ENCODE results near the gene CHCHD6. TPM values are rescaled to one million over a fixed set of nuclear protein-coding genes. Genes with fewer than 3 reads are reported as not detected.

Gene CHCHD6
- total RNA-seq, 4 donors from 2014 or later: 6.4 to 14.2 (median 10.3) TPM; not detected in 1

- TF ChIP-seq CTCF (IDR thresholded peaks at IDR 0.05) (no peak), POLR2A (IDR thresholded peaks at IDR 0.05) (no peak)
- intact Hi-C loops (cut with DNase I; ENCODE audit: low total_unique reads): no loop called here
- DNase-seq: no peak
These were observed 44.9 kb downstream of the CHCHD6 start for GRCh38 chr3:126748701-126749546.

GRCh38 chr3:126749547-126749875, 45.5 kb downstream of the CHCHD6 start:
- no peaks in the 10 kb centered on the region for H3K27me3 ChIP-seq
- no peak for DNase-seq
- no peaks in the 10 kb centered on the region for H3K4me1 ChIP-seq
- no peak overlapping the region for H3K27ac ChIP-seq
- H3K36me3 ChIP-seq: no peaks in the 10 kb centered on the region
- H3K9me3 ChIP-seq: no peaks in the 10 kb centered on the region
- no peak for TF ChIP-seq CTCF (IDR thresholded peaks at IDR 0.05)
- no peak for TF ChIP-seq POLR2A (IDR thresholded peaks at IDR 0.05)
- intact Hi-C loops (cut with DNase I; ENCODE audit: low total_unique reads): no loop called here
- H3K4me3 ChIP-seq: no peak overlapping the region

More at GRCh38 chr3:126748701-126749546, 44.9 kb downstream of the CHCHD6 start:
- Histone ChIP-seq H3K27me3 (no peaks in the 10 kb centered on the region), H3K4me3 (no peak overlapping the region), H3K27ac (no peak overlapping the region), H3K4me1 (no peaks in the 10 kb centered on the region), H3K9me3 (no peaks in the 10 kb centered on the region), H3K36me3 (no peaks in the 10 kb centered on the region)

GRCh38 chr3:126749931-126750755, 46.1 kb downstream of the CHCHD6 start:
- H3K4me1 ChIP-seq: no peaks in the 10 kb centered on the region
- H3K4me3 ChIP-seq: no peak overlapping the region
- no peaks in the 10 kb centered on the region for H3K9me3 ChIP-seq
- no peaks in the 10 kb centered on the region for H3K36me3 ChIP-seq
- intact Hi-C loops (cut with DNase I; ENCODE audit: low total_unique reads): no loop called here
- TF ChIP-seq POLR2A (IDR thresholded peaks at IDR 0.05) (no peak), CTCF (IDR thresholded peaks at IDR 0.05) (no peak)
- no peak for DNase-seq
- no peaks in the 10 kb centered on the region for H3K27me3 ChIP-seq
- H3K27ac ChIP-seq: no peak overlapping the region

- intact Hi-C loops (cut with DNase I; ENCODE audit: low total_unique reads): no loop called here
- no peak for DNase-seq
- H3K36me3 ChIP-seq: no peaks in the 10 kb centered on the region
- no peak overlapping the region for H3K4me3 ChIP-seq
- H3K27me3 ChIP-seq: no peaks in the 10 kb centered on the region
- no peak overlapping the region for H3K27ac ChIP-seq
- no peaks in the 10 kb centered on the region for H3K4me1 ChIP-seq
- no peak for TF ChIP-seq POLR2A (IDR thresholded peaks at IDR 0.05)
- no peak for TF ChIP-seq CTCF (IDR thresholded peaks at IDR 0.05)
- no peaks in the 10 kb centered on the region for H3K9me3 ChIP-seq
These were observed 46.7 kb downstream of the CHCHD6 start for GRCh38 chr3:126750756-126751121.
